ENCODE results near the gene BCHE. TPM values are rescaled to one million over a fixed set of nuclear protein-coding genes. Genes with fewer than 3 reads are reported as not detected.

Gene BCHE
- total RNA-seq, 2 donors from 2014 or later: not detected

- Mint-ChIP-seq H3K36me3 (no peaks in the 10 kb centered on the region), H3K27ac (no peak overlapping the region), H3K9me3 (peaks cover 0 to 12% of the 10 kb centered on the region in 2 donors)
- no peak for ATAC-seq
- no peak for DNase-seq (ENCODE audit: low spot score in 2 of 2)
These were observed 52.9 kb downstream of the BCHE start for GRCh38 chr3:165784337-165784736.

GRCh38 chr3:165783383-165783782 is 53.8 kb downstream of the BCHE start:
- H3K9me3 Mint-ChIP-seq: peaks cover 0 to 12% of the 10 kb centered on the region in 2 donors
- DNase-seq (ENCODE audit: low spot score in 2 of 2): no peak
- no peaks in the 10 kb centered on the region for H3K36me3 Mint-ChIP-seq
- ATAC-seq: no peak
- no peak overlapping the region for H3K27ac Mint-ChIP-seq

- peaks cover 3 to 8% of the 10 kb centered on the region in 2 donors for H3K9me3 Mint-ChIP-seq
- H3K36me3 Mint-ChIP-seq: no peaks in the 10 kb centered on the region
- DNase-seq (ENCODE audit: low spot score in 2 of 2) (no peak), ATAC-seq (no peak)
- no peak overlapping the region for H3K27ac Mint-ChIP-seq
These were observed 58.3 kb downstream of the BCHE start for GRCh38 chr3:165778891-165779290.

GRCh38 chr3:165778456-165778855 is 58.8 kb downstream of the BCHE start:
- Mint-ChIP-seq H3K27ac (no peak overlapping the region), H3K9me3 (peaks cover 3 to 8% of the 10 kb centered on the region in 2 donors), H3K36me3 (no peaks in the 10 kb centered on the region)
- ATAC-seq (no peak), DNase-seq (ENCODE audit: low spot score in 2 of 2) (no peak)

- DNase-seq (ENCODE audit: low spot score in 2 of 2): no peak
- H3K9me3 Mint-ChIP-seq: peaks cover 4 to 6% of the 10 kb centered on the region in 2 donors
- H3K27ac Mint-ChIP-seq: no peak overlapping the region
- H3K36me3 Mint-ChIP-seq: no peaks in the 10 kb centered on the region
- ATAC-seq: no peak
These were observed 61.4 kb downstream of the BCHE start for GRCh38 chr3:165775824-165776223.

- Mint-ChIP-seq H3K27ac (no peak overlapping the region), H3K9me3 (peaks cover 6 to 17% of the 10 kb centered on the region in 2 donors), H3K36me3 (peaks cover 0 to 13% of the 10 kb centered on the region in 2 donors)
- DNase-seq (ENCODE audit: low spot score in 2 of 2): no peak
- no peak for ATAC-seq
These were observed 66.4 kb downstream of the BCHE start for GRCh38 chr3:165770781-165771180.

GRCh38 chr3:165768680-165769079 is 68.5 kb downstream of the BCHE start:
- Mint-ChIP-seq H3K27ac (no peak overlapping the region), H3K9me3 (peaks cover 11 to 25% of the 10 kb centered on the region in 2 donors), H3K36me3 (peaks cover 0 to 13% of the 10 kb centered on the region in 2 donors)
- DNase-seq (ENCODE audit: low spot score in 2 of 2) (no peak), ATAC-seq (no peak)

- ATAC-seq (no peak), DNase-seq (ENCODE audit: low spot score in 2 of 2) (no peak)
- H3K9me3 Mint-ChIP-seq: peaks cover 21 to 22% of the 10 kb centered on the region in 2 donors
- no peak overlapping the region for H3K27ac Mint-ChIP-seq
- no peaks in the 10 kb centered on the region for H3K36me3 Mint-ChIP-seq
These were observed 78.2 kb downstream of the BCHE start for GRCh38 chr3:165759041-165759440.

GRCh38 chr3:165755571-165755970 is 81.7 kb downstream of the BCHE start:
- no peak for DNase-seq (ENCODE audit: low spot score in 2 of 2)
- peaks cover 13 to 30% of the 10 kb centered on the region in 2 donors for H3K9me3 Mint-ChIP-seq
- no peak overlapping the region for H3K27ac Mint-ChIP-seq
- ATAC-seq: no peak
- no peaks in the 10 kb centered on the region for H3K36me3 Mint-ChIP-seq

GRCh38 chr3:165754219-165755007 is 82.8 kb downstream of the BCHE start:
- DNase-seq (ENCODE audit: low spot score in 2 of 2): no peak
- no peak for ATAC-seq
- H3K9me3 Mint-ChIP-seq: peaks cover 7 to 26% of the 10 kb centered on the region in 2 donors
- no peaks in the 10 kb centered on the region for H3K36me3 Mint-ChIP-seq
- no peak overlapping the region for H3K27ac Mint-ChIP-seq

GRCh38 chr3:165753560-165753959 is 83.7 kb downstream of the BCHE start:
- ATAC-seq (no peak), DNase-seq (ENCODE audit: low spot score in 2 of 2) (no peak)
- Mint-ChIP-seq H3K36me3 (no peaks in the 10 kb centered on the region), H3K27ac (no peak overlapping the region), H3K9me3 (peaks cover 7 to 26% of the 10 kb centered on the region in 2 donors)

- peaks cover 3 to 21% of the 10 kb centered on the region in 2 donors for H3K9me3 Mint-ChIP-seq
- H3K36me3 Mint-ChIP-seq: no peaks in the 10 kb centered on the region
- DNase-seq (ENCODE audit: low spot score in 2 of 2): no peak
- H3K27ac Mint-ChIP-seq: no peak overlapping the region
- no peak for ATAC-seq
These were observed 85.6 kb downstream of the BCHE start for GRCh38 chr3:165751637-165752036.

- DNase-seq (ENCODE audit: low spot score in 2 of 2): no peak
- no peak for ATAC-seq
- no peaks in the 10 kb centered on the region for H3K36me3 Mint-ChIP-seq
- peaks cover 0 to 10% of the 10 kb centered on the region in 2 donors for H3K9me3 Mint-ChIP-seq
- H3K27ac Mint-ChIP-seq: no peak overlapping the region
These were observed 87.4 kb downstream of the BCHE start for GRCh38 chr3:165749821-165750220.

- Mint-ChIP-seq H3K36me3 (no peaks in the 10 kb centered on the region), H3K27ac (no peak overlapping the region), H3K9me3 (peaks cover 0 to 13% of the 10 kb centered on the region in 2 donors)
- DNase-seq (ENCODE audit: low spot score in 2 of 2): no peak
- no peak for ATAC-seq
These were observed 88.0 kb downstream of the BCHE start for GRCh38 chr3:165749241-165749640.

- ATAC-seq (no peak), DNase-seq (ENCODE audit: low spot score in 2 of 2) (no peak)
- Mint-ChIP-seq H3K9me3 (peaks cover 0 to 13% of the 10 kb centered on the region in 2 donors), H3K36me3 (no peaks in the 10 kb centered on the region), H3K27ac (no peak overlapping the region)
These were observed 89.1 kb downstream of the BCHE start for GRCh38 chr3:165748094-165748493.

GRCh38 chr3:165746874-165747273 is 90.3 kb downstream of the BCHE start:
- Mint-ChIP-seq H3K36me3 (no peaks in the 10 kb centered on the region), H3K27ac (no peak overlapping the region), H3K9me3 (peaks cover 0 to 13% of the 10 kb centered on the region in 2 donors)
- ATAC-seq (no peak), DNase-seq (ENCODE audit: low spot score in 2 of 2) (no peak)

GRCh38 chr3:165744025-165744424 is 93.2 kb downstream of the BCHE start:
- no peak overlapping the region for H3K27ac Mint-ChIP-seq
- H3K9me3 Mint-ChIP-seq: peaks cover under 1 to 3% of the 10 kb centered on the region in 2 donors
- no peak for DNase-seq (ENCODE audit: low spot score in 2 of 2)
- H3K36me3 Mint-ChIP-seq: no peaks in the 10 kb centered on the region
- no peak for ATAC-seq

GRCh38 chr3:165742351-165742750 is 94.9 kb downstream of the BCHE start:
- no peak for ATAC-seq
- DNase-seq (ENCODE audit: low spot score in 2 of 2): no peak
- H3K9me3 Mint-ChIP-seq: peaks cover 5 to 9% of the 10 kb centered on the region in 2 donors
- H3K36me3 Mint-ChIP-seq: no peaks in the 10 kb centered on the region
- H3K27ac Mint-ChIP-seq: no peak overlapping the region
